ENCODE measurements around the gene RPS15A. TPM values are rescaled to one million over a fixed set of nuclear protein-coding genes. Genes with fewer than 3 reads are reported as not detected.

RPS15A gene
- total RNA-seq, 2 donors from 2014 or later: 829 to 900 TPM

Other genes with a start within 250 kb of the RPS15A start
- gene NOMO2, start 228.2 kb downstream of the RPS15A start, total RNA-seq: 100 to 1,000 TPM in 1 of 2 donors, 10 to 100 TPM in 1; 98.8 to 109 TPM
- 100 to 1,000 TPM; 105 to 128 TPM for gene ARL6IP1, start 11.2 kb upstream of the RPS15A start, total RNA-seq
- gene SMG1, start 136.1 kb upstream of the RPS15A start, total RNA-seq: 100 to 1,000 TPM in 1 of 2 donors, 10 to 100 TPM in 1; 69.2 to 142 TPM
- under 1 TPM; 0.49 to 0.81 TPM for gene TMC7, start 193.6 kb upstream of the RPS15A start, total RNA-seq